Cardiac muscle cell (in vitro differentiated cells and primary cell): ENCODE data around the gene TAS1R2. TPM values are rescaled to one million over a fixed set of nuclear protein-coding genes. Genes with fewer than 3 reads are reported as not detected.

Experiments
- DNase-seq, 2 donors: peaks; one replicate each; pipeline versions ENCODE4 v3.0.0 to v3.0.0-alpha.2; 2010 to 2017; ENCODE audit warnings: low read depth in 1 of 2, low spot score in 1 of 2
- H3K27ac ChIP-seq: fragments of 200-600 bp; sonication (generic); 2 replicates; pipeline ENCODE4 v1.5.1; 2016
- H3K27me3 ChIP-seq: fragments of 200-600 bp; sonication (generic); 2 replicates; pipeline ENCODE4 v1.6.0; 2016; ENCODE audit warnings: control low read depth
- H3K36me3 ChIP-seq: fragments of 200-600 bp; sonication (generic); 2 replicates; pipeline ENCODE4 v1.5.1; 2016; ENCODE audit warnings: control low read depth
- H3K4me1 ChIP-seq: fragments of 200-600 bp; sonication (generic); 2 replicates; pipeline ENCODE4 v1.8.1; 2017; ENCODE audit warnings: low read depth, mild to moderate bottlenecking, mixed run types
- H3K4me3 ChIP-seq: fragments of 200-600 bp; sonication (generic); 2 replicates; pipeline ENCODE4 v1.5.1; 2016; ENCODE audit warnings: mild to moderate bottlenecking
- H3K9me3 ChIP-seq: fragments of 200-600 bp; sonication (generic); 2 replicates; pipeline ENCODE4 v1.5.1; 2017; ENCODE audit warnings: low read depth, mild to moderate bottlenecking, control low read depth
- CTCF ChIP-seq: IDR thresholded peaks from 2 replicates; pipeline ENCODE4 v1.5.1; 2012; ENCODE audit warnings: low read depth, mild to moderate bottlenecking, low read length
- polyA plus RNA-seq: library from polyadenylated mRNA; unstranded; fragments of >200 nt; fragmentation: Nextera tagmentation; extraction: Ambion mirVana; gene quantifications from 2 replicates; pipeline ENCODE4 v1.2.1, GENCODE V29; 2016
- total RNA-seq: library from RNA; depleted of rRNA; stranded (reverse); fragments of >200 nt; gene quantifications from 2 replicates; pipeline ENCODE4 v1.2.3, GENCODE V29; 2016

The TAS1R2 gene
- total and polyA plus RNA-seq, 2 experiments from 2014 or later, result not detected

- Histone ChIP-seq H3K27ac (peak overlapping the region; percentile 100), H3K9me3 (no peaks in the 10 kb centered on the region), H3K4me1 (peaks cover 12% of the 10 kb centered on the region), H3K36me3 (no peaks in the 10 kb centered on the region), H3K27me3 (no peaks in the 10 kb centered on the region), H3K4me3 (peak overlapping the region; percentile 100)
- peak; percentile 10 to 67 for DNase-seq
- TF ChIP-seq CTCF, result no peak
These were observed 42.6 kb upstream of the TAS1R2 start for GRCh38 chr1:18901952-18902522.

- H3K4me1 ChIP-seq, result peaks cover 14% of the 10 kb centered on the region
- DNase-seq, result no peak
- no peak for TF ChIP-seq CTCF
- no peaks in the 10 kb centered on the region for H3K9me3 ChIP-seq
- H3K27me3 ChIP-seq, result no peaks in the 10 kb centered on the region
- no peaks in the 10 kb centered on the region for H3K36me3 ChIP-seq
- H3K4me3 ChIP-seq, result peak overlapping the region; percentile 100
- peak overlapping the region; percentile 100 for H3K27ac ChIP-seq
These were observed 41.9 kb upstream of the TAS1R2 start for GRCh38 chr1:18901147-18901951.

GRCh38 chr1:18900303-18900841 is 40.9 kb upstream of the TAS1R2 start:
- no peaks in the 10 kb centered on the region for H3K9me3 ChIP-seq
- no peaks in the 10 kb centered on the region for H3K27me3 ChIP-seq
- H3K27ac ChIP-seq, result no peak overlapping the region
- no peaks in the 10 kb centered on the region for H3K36me3 ChIP-seq
- no peak overlapping the region for H3K4me3 ChIP-seq
- DNase-seq, result peak in 1 of 2 donors; percentile 24
- TF ChIP-seq CTCF, result no peak
- peaks cover 22% of the 10 kb centered on the region for H3K4me1 ChIP-seq

- Histone ChIP-seq H3K27me3 (no peaks in the 10 kb centered on the region), H3K9me3 (no peaks in the 10 kb centered on the region), H3K27ac (no peak overlapping the region), H3K36me3 (no peaks in the 10 kb centered on the region), H3K4me3 (no peak overlapping the region), H3K4me1 (peaks cover 30% of the 10 kb centered on the region)
- DNase-seq, result no peak
- no peak for TF ChIP-seq CTCF
These were observed 40.0 kb upstream of the TAS1R2 start for GRCh38 chr1:18899363-18900049.

GRCh38 chr1:18898567-18898966 is 39.1 kb upstream of the TAS1R2 start:
- no peak for DNase-seq
- no peaks in the 10 kb centered on the region for H3K27me3 ChIP-seq
- no peak overlapping the region for H3K4me3 ChIP-seq
- no peaks in the 10 kb centered on the region for H3K36me3 ChIP-seq
- no peak for TF ChIP-seq CTCF
- H3K27ac ChIP-seq, result no peak overlapping the region
- peaks cover 38% of the 10 kb centered on the region for H3K4me1 ChIP-seq
- no peaks in the 10 kb centered on the region for H3K9me3 ChIP-seq
